ENCODE measurements around the gene LRRC8C.

The LRRC8C gene

GRCh38 chr1:89761338-89761737 lies 128.4 kb downstream of the LRRC8C start:
- no peak for DNase-seq (ENCODE audit: low read depth in 2 of 3, low spot score in 1 of 3)

GRCh38 chr1:89761901-89762300 lies 129.0 kb downstream of the LRRC8C start:
- no peak for DNase-seq (ENCODE audit: low read depth in 2 of 3, low spot score in 1 of 3)

- DNase-seq (ENCODE audit: low read depth in 2 of 3, low spot score in 1 of 3) = no peak
Observed at GRCh38 chr1:89762386-89762778, 129.5 kb downstream of the LRRC8C start.

GRCh38 chr1:89762779-89763648 lies 130.1 kb downstream of the LRRC8C start:
- DNase-seq (ENCODE audit: low read depth in 2 of 3, low spot score in 1 of 3) = peak; percentile 77 to 86 (median 85)

GRCh38 chr1:89763649-89763986 lies 130.7 kb downstream of the LRRC8C start:
- no peak for DNase-seq (ENCODE audit: low read depth in 2 of 3, low spot score in 1 of 3)

- DNase-seq (ENCODE audit: low read depth in 2 of 3, low spot score in 1 of 3) = no peak
Observed at GRCh38 chr1:89765774-89766173, 132.9 kb downstream of the LRRC8C start.

- DNase-seq (ENCODE audit: low read depth in 2 of 3, low spot score in 1 of 3) = no peak
Observed at GRCh38 chr1:89767618-89768017, 134.7 kb downstream of the LRRC8C start.
